ENCODE measurements around the gene TMEM131.
A peak's percentile ranks its signal among the peaks of the same experiment; 100 is the strongest.

Gene TMEM131

GRCh38 chr2:97816411-97816810 lies 179.3 kb downstream of the TMEM131 start:
- Histone ChIP-seq H3K27ac (ENCODE audit: low read length, poor library complexity, severe bottlenecking) (no peak overlapping the region), H2AK5ac (ENCODE audit: low read length, severe bottlenecking) (no peak overlapping the region), H4K8ac (ENCODE audit: low read length) (no peak overlapping the region), H2BK15ac (ENCODE audit: low read depth, poor library complexity, severe bottlenecking) (no peak overlapping the region), H3K27me3 (ENCODE audit: control insufficient read depth in 1 of 2, insufficient read depth in 1 of 2, low read length in 2 of 2) (no peaks in the 10 kb centered on the region), H2BK5ac (ENCODE audit: low read depth, low read length, poor library complexity, severe bottlenecking) (no peak overlapping the region), H3K36me3 (ENCODE audit: control insufficient read depth in 1 of 2, insufficient read depth in 2 of 2, low read depth in 1 of 2, low read length in 2 of 2) (peaks cover 7 to 85% of the 10 kb centered on the region in 2 experiments), H3K23ac (ENCODE audit: low read length in 2 of 2) (no peak overlapping the region), H4K91ac (ENCODE audit: low read length) (no peak overlapping the region), H3K4me2 (ENCODE audit: low read length, poor library complexity, severe bottlenecking) (no peak overlapping the region), H3K4me1 (ENCODE audit: control insufficient read depth, insufficient read depth, low read depth, low read length) (no peaks in the 10 kb centered on the region), H3K9me3 (ENCODE audit: control insufficient read depth, low read length) (no peaks in the 10 kb centered on the region), H2BK120ac (ENCODE audit: low read depth, low read length) (no peak overlapping the region), H2AFZ (ENCODE audit: low read depth, low read length) (no peak overlapping the region), H3K9ac (ENCODE audit: low read length) (no peak overlapping the region), H3K4me3 (ENCODE audit: insufficient read depth in 1 of 2, low read depth in 1 of 2, low read length in 2 of 2) (no peak overlapping the region), H3K4ac (ENCODE audit: low read depth in 1 of 2, low read length in 2 of 2) (no peak overlapping the region), H3K79me1 (replicated peaks; ENCODE audit: low read length, poor library complexity, severe bottlenecking) (peaks cover 4% of the 10 kb centered on the region), H3K18ac (ENCODE audit: low read depth in 1 of 2, low read length in 2 of 2) (no peak overlapping the region), H3K14ac (ENCODE audit: low read length in 2 of 2) (no peak overlapping the region), H2BK12ac (ENCODE audit: low read length in 2 of 2) (no peak overlapping the region)
- no peak for DNase-seq
- 100% methylated on average over 1 of the region's 2 CpGs for WGBS

- H2BK5ac ChIP-seq (ENCODE audit: low read depth, low read length, poor library complexity, severe bottlenecking) = no peak overlapping the region
- peaks cover 4% of the 10 kb centered on the region for H3K79me1 ChIP-seq (replicated peaks; ENCODE audit: low read length, poor library complexity, severe bottlenecking)
- no peak overlapping the region for H4K8ac ChIP-seq (ENCODE audit: low read length)
- H2AFZ ChIP-seq (ENCODE audit: low read depth, low read length) = no peak overlapping the region
- H3K27ac ChIP-seq (ENCODE audit: low read length, poor library complexity, severe bottlenecking) = no peak overlapping the region
- H2BK120ac ChIP-seq (ENCODE audit: low read depth, low read length) = no peak overlapping the region
- no peak overlapping the region for H3K23ac ChIP-seq (ENCODE audit: low read length in 2 of 2)
- H2BK15ac ChIP-seq (ENCODE audit: low read depth, poor library complexity, severe bottlenecking) = no peak overlapping the region
- H2BK12ac ChIP-seq (ENCODE audit: low read length in 2 of 2) = no peak overlapping the region
- no peak overlapping the region for H3K14ac ChIP-seq (ENCODE audit: low read length in 2 of 2)
- 98% methylated on average over 6 of the region's 7 CpGs for WGBS
- H3K4me2 ChIP-seq (ENCODE audit: low read length, poor library complexity, severe bottlenecking) = no peak overlapping the region
- no peak overlapping the region for H3K4ac ChIP-seq (ENCODE audit: low read depth in 1 of 2, low read length in 2 of 2)
- no peak overlapping the region for H3K9ac ChIP-seq (ENCODE audit: low read length)
- no peak overlapping the region for H4K91ac ChIP-seq (ENCODE audit: low read length)
- no peak for DNase-seq
- H3K9me3 ChIP-seq (ENCODE audit: control insufficient read depth, low read length) = no peaks in the 10 kb centered on the region
- peaks cover 11 to 87% of the 10 kb centered on the region in 2 experiments for H3K36me3 ChIP-seq (ENCODE audit: control insufficient read depth in 1 of 2, insufficient read depth in 2 of 2, low read depth in 1 of 2, low read length in 2 of 2)
- no peak overlapping the region for H3K4me3 ChIP-seq (ENCODE audit: insufficient read depth in 1 of 2, low read depth in 1 of 2, low read length in 2 of 2)
- no peaks in the 10 kb centered on the region for H3K27me3 ChIP-seq (ENCODE audit: control insufficient read depth in 1 of 2, insufficient read depth in 1 of 2, low read length in 2 of 2)
- no peak overlapping the region for H3K18ac ChIP-seq (ENCODE audit: low read depth in 1 of 2, low read length in 2 of 2)
- no peaks in the 10 kb centered on the region for H3K4me1 ChIP-seq (ENCODE audit: control insufficient read depth, insufficient read depth, low read depth, low read length)
- no peak overlapping the region for H2AK5ac ChIP-seq (ENCODE audit: low read length, severe bottlenecking)
These were observed 182.8 kb downstream of the TMEM131 start for GRCh38 chr2:97812931-97813330.

- no peak overlapping the region for H4K91ac ChIP-seq (ENCODE audit: low read length)
These were observed 186.9 kb downstream of the TMEM131 start for GRCh38 chr2:97808816-97809215.

GRCh38 chr2:97806738-97807618 lies 188.8 kb downstream of the TMEM131 start:
- H3K4me3 ChIP-seq (ENCODE audit: insufficient read depth in 1 of 2, low read depth in 1 of 2, low read length in 2 of 2) = no peak overlapping the region
- no peak overlapping the region for H3K27ac ChIP-seq (ENCODE audit: low read length, poor library complexity, severe bottlenecking)
- no peak overlapping the region for H3K18ac ChIP-seq (ENCODE audit: low read depth in 1 of 2, low read length in 2 of 2)
- no peak overlapping the region for H2BK12ac ChIP-seq (ENCODE audit: low read length in 2 of 2)
- H2BK120ac ChIP-seq (ENCODE audit: low read depth, low read length) = no peak overlapping the region
- no peak overlapping the region for H3K23ac ChIP-seq (ENCODE audit: low read length in 2 of 2)
- 26% methylated on average over 10 of the region's 12 CpGs for WGBS
- no peak overlapping the region for H4K8ac ChIP-seq (ENCODE audit: low read length)
- H3K79me1 ChIP-seq (replicated peaks; ENCODE audit: low read length, poor library complexity, severe bottlenecking) = no peaks in the 10 kb centered on the region
- no peaks in the 10 kb centered on the region for H3K27me3 ChIP-seq (ENCODE audit: control insufficient read depth in 1 of 2, insufficient read depth in 1 of 2, low read length in 2 of 2)
- no peak overlapping the region for H2AK5ac ChIP-seq (ENCODE audit: low read length, severe bottlenecking)
- no peak overlapping the region for H3K4me2 ChIP-seq (ENCODE audit: low read length, poor library complexity, severe bottlenecking)
- DNase-seq = peak; percentile 70
- H4K91ac ChIP-seq (ENCODE audit: low read length) = no peak overlapping the region
- H3K14ac ChIP-seq (ENCODE audit: low read length in 2 of 2) = no peak overlapping the region
- H2BK15ac ChIP-seq (ENCODE audit: low read depth, poor library complexity, severe bottlenecking) = no peak overlapping the region
- peak overlapping the region; percentile 23 for H3K9ac ChIP-seq (ENCODE audit: low read length)
- no peak overlapping the region for H3K4ac ChIP-seq (ENCODE audit: low read depth in 1 of 2, low read length in 2 of 2)
- no peak overlapping the region for H2AFZ ChIP-seq (ENCODE audit: low read depth, low read length)
- H3K4me1 ChIP-seq (ENCODE audit: control insufficient read depth, insufficient read depth, low read depth, low read length) = no peaks in the 10 kb centered on the region
- H3K36me3 ChIP-seq (ENCODE audit: control insufficient read depth in 1 of 2, insufficient read depth in 2 of 2, low read depth in 1 of 2, low read length in 2 of 2) = peaks cover 9 to 72% of the 10 kb centered on the region in 2 experiments
- no peaks in the 10 kb centered on the region for H3K9me3 ChIP-seq (ENCODE audit: control insufficient read depth, low read length)
- H2BK5ac ChIP-seq (ENCODE audit: low read depth, low read length, poor library complexity, severe bottlenecking) = no peak overlapping the region

More at GRCh38 chr2:97808816-97809215, 186.9 kb downstream of the TMEM131 start:
- no peak overlapping the region for H2AK5ac ChIP-seq (ENCODE audit: low read length, severe bottlenecking)
- DNase-seq = no peak
- no peak overlapping the region for H3K14ac ChIP-seq (ENCODE audit: low read length in 2 of 2)
- no peak overlapping the region for H3K4me2 ChIP-seq (ENCODE audit: low read length, poor library complexity, severe bottlenecking)
- no peaks in the 10 kb centered on the region for H3K4me1 ChIP-seq (ENCODE audit: control insufficient read depth, insufficient read depth, low read depth, low read length)
- no peak overlapping the region for H2BK120ac ChIP-seq (ENCODE audit: low read depth, low read length)
- no peak overlapping the region for H3K18ac ChIP-seq (ENCODE audit: low read depth in 1 of 2, low read length in 2 of 2)
- H4K8ac ChIP-seq (ENCODE audit: low read length) = no peak overlapping the region
- WGBS = 94% methylated on average over 4 of the region's 4 CpGs
- H3K79me1 ChIP-seq (replicated peaks; ENCODE audit: low read length, poor library complexity, severe bottlenecking) = peaks cover 1% of the 10 kb centered on the region
- H3K23ac ChIP-seq (ENCODE audit: low read length in 2 of 2) = no peak overlapping the region
- no peak overlapping the region for H2AFZ ChIP-seq (ENCODE audit: low read depth, low read length)
- H3K27me3 ChIP-seq (ENCODE audit: control insufficient read depth in 1 of 2, insufficient read depth in 1 of 2, low read length in 2 of 2) = no peaks in the 10 kb centered on the region
- H2BK12ac ChIP-seq (ENCODE audit: low read length in 2 of 2) = no peak overlapping the region
- H2BK5ac ChIP-seq (ENCODE audit: low read depth, low read length, poor library complexity, severe bottlenecking) = no peak overlapping the region
- no peak overlapping the region for H3K4me3 ChIP-seq (ENCODE audit: insufficient read depth in 1 of 2, low read depth in 1 of 2, low read length in 2 of 2)
- H3K9me3 ChIP-seq (ENCODE audit: control insufficient read depth, low read length) = no peaks in the 10 kb centered on the region
- no peak overlapping the region for H3K27ac ChIP-seq (ENCODE audit: low read length, poor library complexity, severe bottlenecking)
- H2BK15ac ChIP-seq (ENCODE audit: low read depth, poor library complexity, severe bottlenecking) = no peak overlapping the region
- H3K36me3 ChIP-seq (ENCODE audit: control insufficient read depth in 1 of 2, insufficient read depth in 2 of 2, low read depth in 1 of 2, low read length in 2 of 2) = peaks cover 9 to 72% of the 10 kb centered on the region in 2 experiments
- H3K4ac ChIP-seq (ENCODE audit: low read depth in 1 of 2, low read length in 2 of 2) = no peak overlapping the region
- no peak overlapping the region for H3K9ac ChIP-seq (ENCODE audit: low read length)
